ENCODE results near the gene RNPEPL1.

GRCh38 chr2:240589850-240590525 is 21.7 kb downstream of the RNPEPL1 start:
- no peak for TF ChIP-seq POLR2A (IDR thresholded peaks at IDR 0.05; ENCODE audit: extremely low read depth, insufficient read length)
- TF ChIP-seq, protein P1, sequence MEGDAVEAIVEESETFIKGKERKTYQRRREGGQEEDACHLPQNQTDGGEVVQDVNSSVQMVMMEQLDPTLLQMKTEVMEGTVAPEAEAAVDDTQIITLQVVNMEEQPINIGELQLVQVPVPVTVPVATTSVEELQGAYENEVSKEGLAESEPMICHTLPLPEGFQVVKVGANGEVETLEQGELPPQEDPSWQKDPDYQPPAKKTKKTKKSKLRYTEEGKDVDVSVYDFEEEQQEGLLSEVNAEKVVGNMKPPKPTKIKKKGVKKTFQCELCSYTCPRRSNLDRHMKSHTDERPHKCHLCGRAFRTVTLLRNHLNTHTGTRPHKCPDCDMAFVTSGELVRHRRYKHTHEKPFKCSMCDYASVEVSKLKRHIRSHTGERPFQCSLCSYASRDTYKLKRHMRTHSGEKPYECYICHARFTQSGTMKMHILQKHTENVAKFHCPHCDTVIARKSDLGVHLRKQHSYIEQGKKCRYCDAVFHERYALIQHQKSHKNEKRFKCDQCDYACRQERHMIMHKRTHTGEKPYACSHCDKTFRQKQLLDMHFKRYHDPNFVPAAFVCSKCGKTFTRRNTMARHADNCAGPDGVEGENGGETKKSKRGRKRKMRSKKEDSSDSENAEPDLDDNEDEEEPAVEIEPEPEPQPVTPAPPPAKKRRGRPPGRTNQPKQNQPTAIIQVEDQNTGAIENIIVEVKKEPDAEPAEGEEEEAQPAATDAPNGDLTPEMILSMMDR (IDR thresholded peaks at IDR 0.05; ENCODE audit: low read depth, low read length), result no peak

Measured in NB4 (cell line).